ENCODE measurements around the gene ATP8B4. TPM values are rescaled to one million over a fixed set of nuclear protein-coding genes. Genes with fewer than 3 reads are reported as not detected.

ATP8B4 gene
- total RNA-seq, 1 donor from 2014 or later = 45.8 TPM

- no peak overlapping the region for H3K4me3 Mint-ChIP-seq (ENCODE audit: unreplicated experiment)
- H3K36me3 Mint-ChIP-seq (ENCODE audit: low read depth, unreplicated experiment) = peaks cover 7% of the 10 kb centered on the region
- peaks cover 5% of the 10 kb centered on the region for H3K4me1 Mint-ChIP-seq (ENCODE audit: unreplicated experiment)
- peaks cover 1% of the 10 kb centered on the region for H3K27me3 Mint-ChIP-seq (ENCODE audit: unreplicated experiment)
- no peaks in the 10 kb centered on the region for H3K9me3 Mint-ChIP-seq (ENCODE audit: unreplicated experiment)
- H3K27ac Mint-ChIP-seq (ENCODE audit: unreplicated experiment) = no peak overlapping the region
- DNase-seq (ENCODE audit: low spot score) = no peak
- TF ChIP-seq, protein P1, sequence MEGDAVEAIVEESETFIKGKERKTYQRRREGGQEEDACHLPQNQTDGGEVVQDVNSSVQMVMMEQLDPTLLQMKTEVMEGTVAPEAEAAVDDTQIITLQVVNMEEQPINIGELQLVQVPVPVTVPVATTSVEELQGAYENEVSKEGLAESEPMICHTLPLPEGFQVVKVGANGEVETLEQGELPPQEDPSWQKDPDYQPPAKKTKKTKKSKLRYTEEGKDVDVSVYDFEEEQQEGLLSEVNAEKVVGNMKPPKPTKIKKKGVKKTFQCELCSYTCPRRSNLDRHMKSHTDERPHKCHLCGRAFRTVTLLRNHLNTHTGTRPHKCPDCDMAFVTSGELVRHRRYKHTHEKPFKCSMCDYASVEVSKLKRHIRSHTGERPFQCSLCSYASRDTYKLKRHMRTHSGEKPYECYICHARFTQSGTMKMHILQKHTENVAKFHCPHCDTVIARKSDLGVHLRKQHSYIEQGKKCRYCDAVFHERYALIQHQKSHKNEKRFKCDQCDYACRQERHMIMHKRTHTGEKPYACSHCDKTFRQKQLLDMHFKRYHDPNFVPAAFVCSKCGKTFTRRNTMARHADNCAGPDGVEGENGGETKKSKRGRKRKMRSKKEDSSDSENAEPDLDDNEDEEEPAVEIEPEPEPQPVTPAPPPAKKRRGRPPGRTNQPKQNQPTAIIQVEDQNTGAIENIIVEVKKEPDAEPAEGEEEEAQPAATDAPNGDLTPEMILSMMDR (IDR thresholded peaks at IDR 0.05; ENCODE audit: unreplicated experiment) = no peak
Observed at GRCh38 chr15:50059883-50060282, 59.1 kb downstream of the ATP8B4 start.

GRCh38 chr15:50059203-50059772 is 59.7 kb downstream of the ATP8B4 start:
- peaks cover 2% of the 10 kb centered on the region for H3K27me3 Mint-ChIP-seq (ENCODE audit: unreplicated experiment)
- H3K36me3 Mint-ChIP-seq (ENCODE audit: low read depth, unreplicated experiment) = peaks cover 7% of the 10 kb centered on the region
- H3K27ac Mint-ChIP-seq (ENCODE audit: unreplicated experiment) = no peak overlapping the region

GRCh38 chr15:50057905-50058639 is 61.0 kb downstream of the ATP8B4 start:
- no peak for DNase-seq (ENCODE audit: low spot score)
- peaks cover 7% of the 10 kb centered on the region for H3K36me3 Mint-ChIP-seq (ENCODE audit: low read depth, unreplicated experiment)
- H3K27me3 Mint-ChIP-seq (ENCODE audit: unreplicated experiment) = peaks cover 2% of the 10 kb centered on the region
- peaks cover 9% of the 10 kb centered on the region for H3K4me1 Mint-ChIP-seq (ENCODE audit: unreplicated experiment)
- no peak overlapping the region for H3K27ac Mint-ChIP-seq (ENCODE audit: unreplicated experiment)
- H3K9me3 Mint-ChIP-seq (ENCODE audit: unreplicated experiment) = no peaks in the 10 kb centered on the region
- TF ChIP-seq, protein P1 (IDR thresholded peaks at IDR 0.05; ENCODE audit: unreplicated experiment) = no peak
- no peak overlapping the region for H3K4me3 Mint-ChIP-seq (ENCODE audit: unreplicated experiment)

More at GRCh38 chr15:50059203-50059772, 59.7 kb downstream of the ATP8B4 start:
- TF ChIP-seq, protein P1 (IDR thresholded peaks at IDR 0.05; ENCODE audit: unreplicated experiment) = no peak
- no peak overlapping the region for H3K4me3 Mint-ChIP-seq (ENCODE audit: unreplicated experiment)
- no peaks in the 10 kb centered on the region for H3K9me3 Mint-ChIP-seq (ENCODE audit: unreplicated experiment)
- peaks cover 5% of the 10 kb centered on the region for H3K4me1 Mint-ChIP-seq (ENCODE audit: unreplicated experiment)
- no peak for DNase-seq (ENCODE audit: low spot score)

- Mint-ChIP-seq H3K27ac (ENCODE audit: unreplicated experiment) (no peak overlapping the region), H3K27me3 (ENCODE audit: unreplicated experiment) (peaks cover 2% of the 10 kb centered on the region), H3K9me3 (ENCODE audit: unreplicated experiment) (no peaks in the 10 kb centered on the region), H3K4me1 (ENCODE audit: unreplicated experiment) (peaks cover 9% of the 10 kb centered on the region), H3K36me3 (ENCODE audit: low read depth, unreplicated experiment) (peaks cover 7% of the 10 kb centered on the region), H3K4me3 (ENCODE audit: unreplicated experiment) (no peak overlapping the region)
- TF ChIP-seq, protein P1 (IDR thresholded peaks at IDR 0.05; ENCODE audit: unreplicated experiment) = no peak
- no peak for DNase-seq (ENCODE audit: low spot score)
Observed at GRCh38 chr15:50057196-50057595, 61.8 kb downstream of the ATP8B4 start.

DNA sequence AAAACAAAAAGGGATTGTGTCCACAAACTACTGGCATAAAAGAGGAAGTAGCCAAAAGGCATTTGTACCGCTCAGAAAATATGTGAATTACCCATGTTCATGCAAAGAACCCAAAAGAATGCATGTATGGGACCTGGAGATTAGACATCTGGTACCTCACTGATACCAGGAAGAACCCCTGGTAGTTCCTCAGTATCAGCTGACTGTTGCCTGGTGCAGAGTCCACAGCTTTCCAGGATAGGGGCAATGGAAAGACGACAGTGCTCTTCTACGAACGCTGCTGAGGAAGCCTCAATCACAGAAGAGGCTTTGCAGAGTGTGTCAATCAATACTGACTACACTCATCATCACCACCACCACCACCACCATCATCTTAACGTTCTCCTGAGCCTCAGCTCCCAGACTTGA is 63.3 kb downstream of the ATP8B4 start:
- TF ChIP-seq, protein P1 (IDR thresholded peaks at IDR 0.05; ENCODE audit: unreplicated experiment) = no peak
- Mint-ChIP-seq H3K27ac (ENCODE audit: unreplicated experiment) (no peak overlapping the region), H3K4me1 (ENCODE audit: unreplicated experiment) (peaks cover 9% of the 10 kb centered on the region), H3K27me3 (ENCODE audit: unreplicated experiment) (peaks cover 2% of the 10 kb centered on the region), H3K4me3 (ENCODE audit: unreplicated experiment) (no peak overlapping the region), H3K9me3 (ENCODE audit: unreplicated experiment) (no peaks in the 10 kb centered on the region), H3K36me3 (ENCODE audit: low read depth, unreplicated experiment) (peaks cover 7% of the 10 kb centered on the region)
- no peak for DNase-seq (ENCODE audit: low spot score)
